ENCODE results near the gene MAOA.

The MAOA gene

GRCh38 chrX:43758044-43758443 is 101.9 kb downstream of the MAOA start:
- DNase-seq (ENCODE audit: low spot score): no peak

- DNase-seq (ENCODE audit: low spot score): no peak
These were observed 130.0 kb downstream of the MAOA start for GRCh38 chrX:43785930-43786591.

Measured in cerebellar cortex (tissue), 1 donor.